ENCODE results near the gene HOXB5. TPM values are rescaled to one million over a fixed set of nuclear protein-coding genes. Genes with fewer than 3 reads are reported as not detected.

Gene HOXB5
- total RNA-seq, 1 experiment from 2014 or later = not detected

GRCh38 chr17:48567646-48568354, 25.8 kb downstream of the HOXB5 start:
- no peaks in the 10 kb centered on the region for H3K23me2 ChIP-seq (ENCODE audit: insufficient read length, low read depth, low read length, poor library complexity, severe bottlenecking)
- H3K27ac ChIP-seq (ENCODE audit: insufficient read length, low read depth, low read length) = no peak overlapping the region
- no peak for TF ChIP-seq CTCF (conservative IDR thresholded peaks at IDR 0.05)
- Mint-ChIP-seq H3K27ac (no peak overlapping the region), H3K9me3 (peaks cover 0 to 7% of the 10 kb centered on the region in 2 experiments; a peak in 2 of 5 replicates), H3K27me3 (ENCODE audit: low read depth) (peaks cover 12% of the 10 kb centered on the region), H3K36me3 (ENCODE audit: insufficient read depth in 1 of 3, low read depth in 3 of 3) (no peaks in the 10 kb centered on the region; a peak in 1 of 7 replicates), H3K4me1 (peaks cover 6 to 18% of the 10 kb centered on the region in 2 experiments), H3K4me3 (no peak overlapping the region)
- H4K5ac ChIP-seq (ENCODE audit: insufficient read length, low read depth, low read length) = no peak overlapping the region
- H3K23ac ChIP-seq (ENCODE audit: insufficient read length, low read depth, low read length) = no peak overlapping the region
- H2BK12ac ChIP-seq (ENCODE audit: insufficient read length, low read depth, low read length) = no peak overlapping the region
- no peak overlapping the region for H3K4me2 ChIP-seq (ENCODE audit: insufficient read depth, insufficient read length, low read length)
- no peak overlapping the region for H4K91ac ChIP-seq (ENCODE audit: insufficient read length, low read depth, low read length)
- no CpG with 5 or more reads among the region's 2 CpGs for WGBS (ENCODE audit: extremely low coverage, insufficient read length, low lambda C conversion rate)
- H2AK5ac ChIP-seq (ENCODE audit: insufficient read length, low read length) = no peak overlapping the region
- H3K14ac ChIP-seq (ENCODE audit: insufficient read depth, low read length) = no peak overlapping the region
- H4K20me1 ChIP-seq (ENCODE audit: control insufficient read depth, insufficient read depth, insufficient read length) = peaks cover 4% of the 10 kb centered on the region
- H2BK5ac ChIP-seq (ENCODE audit: insufficient read length, low read length) = no peak overlapping the region
- H3K9ac ChIP-seq (ENCODE audit: extremely low read depth, insufficient read length, low read length) = no peak overlapping the region
- no peak overlapping the region for H3K18ac ChIP-seq (ENCODE audit: insufficient read length, low read depth, low read length)
- H3K56ac ChIP-seq (ENCODE audit: insufficient read length, low read depth, low read length) = no peak overlapping the region
- H3K79me1 ChIP-seq (ENCODE audit: insufficient read depth, low read depth, low read length, poor library complexity, severe bottlenecking) = no peaks in the 10 kb centered on the region
- H3K79me2 ChIP-seq (ENCODE audit: insufficient read depth, low read length) = no peaks in the 10 kb centered on the region
- H3K9me3 ChIP-seq (ENCODE audit: control insufficient read depth, low read depth, low read length) = no peaks in the 10 kb centered on the region
- no peak overlapping the region for H4K8ac ChIP-seq (replicated peaks; ENCODE audit: insufficient read length, low read depth, low read length)
- H3T11ph ChIP-seq (ENCODE audit: low read length) = no peak overlapping the region
- H2BK120ac ChIP-seq (ENCODE audit: low read depth, low read length, poor library complexity, severe bottlenecking) = no peak overlapping the region
- no peak overlapping the region for H3K4ac ChIP-seq (ENCODE audit: low read depth, low read length)
- no peak overlapping the region for H2AFZ ChIP-seq (ENCODE audit: low read length)
- no peak for DNase-seq
- H3K27me3 ChIP-seq (ENCODE audit: insufficient read depth, low read length) = peaks cover 99% of the 10 kb centered on the region
- no peak overlapping the region for H2BK20ac ChIP-seq (ENCODE audit: low read depth, low read length, poor library complexity, severe bottlenecking)
- H3K4me1 ChIP-seq (ENCODE audit: insufficient read depth, low read length) = peaks cover 2% of the 10 kb centered on the region; the same call in 1 of the 2 replicates
- H2BK15ac ChIP-seq (ENCODE audit: low read depth, low read length) = no peak overlapping the region
